Measurements from ENCODE around the gene ANOS1. TPM values are rescaled to one million over a fixed set of nuclear protein-coding genes. Genes with fewer than 3 reads are reported as not detected.
A peak's percentile ranks its signal among the peaks of the same experiment; 100 is the strongest.
"Not testable (repeated sequence)": the region's sequence is repeated elsewhere in the genome, so short reads cannot be mapped to it uniquely, and the experiment has no call there.

ANOS1 gene, protein sequence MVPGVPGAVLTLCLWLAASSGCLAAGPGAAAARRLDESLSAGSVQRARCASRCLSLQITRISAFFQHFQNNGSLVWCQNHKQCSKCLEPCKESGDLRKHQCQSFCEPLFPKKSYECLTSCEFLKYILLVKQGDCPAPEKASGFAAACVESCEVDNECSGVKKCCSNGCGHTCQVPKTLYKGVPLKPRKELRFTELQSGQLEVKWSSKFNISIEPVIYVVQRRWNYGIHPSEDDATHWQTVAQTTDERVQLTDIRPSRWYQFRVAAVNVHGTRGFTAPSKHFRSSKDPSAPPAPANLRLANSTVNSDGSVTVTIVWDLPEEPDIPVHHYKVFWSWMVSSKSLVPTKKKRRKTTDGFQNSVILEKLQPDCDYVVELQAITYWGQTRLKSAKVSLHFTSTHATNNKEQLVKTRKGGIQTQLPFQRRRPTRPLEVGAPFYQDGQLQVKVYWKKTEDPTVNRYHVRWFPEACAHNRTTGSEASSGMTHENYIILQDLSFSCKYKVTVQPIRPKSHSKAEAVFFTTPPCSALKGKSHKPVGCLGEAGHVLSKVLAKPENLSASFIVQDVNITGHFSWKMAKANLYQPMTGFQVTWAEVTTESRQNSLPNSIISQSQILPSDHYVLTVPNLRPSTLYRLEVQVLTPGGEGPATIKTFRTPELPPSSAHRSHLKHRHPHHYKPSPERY
- total RNA-seq (ENCODE audit: low replicate concordance), result 31.3 and 45.7 TPM in 2 replicates

DNA sequence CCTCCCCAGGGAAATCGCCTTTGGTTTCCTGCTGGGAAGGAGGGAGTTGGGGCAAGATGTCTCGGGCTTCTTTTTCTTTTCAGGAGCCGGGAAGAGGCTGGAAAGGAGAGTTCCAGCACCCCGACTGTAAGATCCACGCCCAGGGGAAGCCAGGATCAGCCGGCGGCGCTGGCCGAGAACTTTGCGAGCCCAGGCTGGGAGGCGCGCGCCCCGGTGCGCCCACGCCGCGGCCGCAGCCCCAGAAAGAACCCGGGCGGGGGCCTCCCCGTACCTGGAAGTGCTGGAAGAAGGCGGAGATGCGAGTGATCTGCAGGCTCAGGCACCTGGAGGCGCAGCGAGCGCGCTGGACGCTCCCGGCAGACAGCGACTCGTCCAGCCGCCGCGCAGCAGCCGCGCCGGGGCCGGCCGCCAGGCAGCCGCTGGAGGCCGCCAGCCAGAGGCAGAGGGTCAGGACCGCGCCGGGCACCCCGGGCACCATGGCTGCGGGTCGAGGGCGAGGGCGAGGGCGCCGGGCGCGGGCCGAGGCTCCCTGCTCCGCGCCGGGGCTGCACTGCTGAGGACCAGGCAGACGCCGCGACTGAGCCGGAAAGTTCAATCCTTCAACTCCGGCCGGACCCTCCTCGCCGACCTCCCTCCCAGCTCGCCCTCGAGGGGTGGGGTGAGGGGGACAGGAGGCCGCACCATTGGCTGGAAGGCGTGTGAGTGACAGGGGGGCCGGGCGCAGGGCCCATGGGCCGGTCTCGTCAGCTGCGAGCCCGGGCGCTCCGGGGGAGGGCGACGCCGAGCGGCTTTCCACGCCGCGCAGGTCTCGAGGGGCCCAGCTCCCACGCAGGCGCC, at the start of gene ANOS1:
Gene ANOS1, minus strand, starts transcription at position 579 of the 837 bp plus-strand sequence. Its CDS starts 101 bp downstream, at position 478.
- Histone ChIP-seq H3K4me2 (peak within 1 kb of the TSS; percentile 71), H3F3A (ENCODE audit: low read depth) (no peaks in the 10 kb centered on the region), H3K4me1 (no peaks in the 10 kb centered on the region), H3K27me3 (peaks cover 11% of the 10 kb centered on the region), H3K9me3 (ENCODE audit: low read depth) (no peaks in the 10 kb centered on the region), H4K20me1 (ENCODE audit: low read depth) (peaks cover 24% of the 10 kb centered on the region), H3K36me3 (no peaks in the 10 kb centered on the region), H2AFZ (replicated peaks) (peak within 1 kb of the TSS; percentile 34), H3K4me3 (peak within 1 kb of the TSS; percentile 84), H3K27ac (no peak within 1 kb of the TSS), H3K9ac (no peak within 1 kb of the TSS), H3K79me2 (ENCODE audit: low read depth) (peaks cover 52% of the 10 kb centered on the region)
- Mint-ChIP-seq H3K4me1 (peaks cover 17% of the 10 kb centered on the region), H3K4me3 (peak within 1 kb of the TSS; percentile 92), H3K27me3 (ENCODE audit: insufficient read depth, low read depth) (peaks cover 21% of the 10 kb centered on the region), H3K9me3 (no peaks in the 10 kb centered on the region), H3K36me3 (peaks cover 2% of the 10 kb centered on the region), H3K27ac (no peak within 1 kb of the TSS)
- TF ChIP-seq, protein P1, sequence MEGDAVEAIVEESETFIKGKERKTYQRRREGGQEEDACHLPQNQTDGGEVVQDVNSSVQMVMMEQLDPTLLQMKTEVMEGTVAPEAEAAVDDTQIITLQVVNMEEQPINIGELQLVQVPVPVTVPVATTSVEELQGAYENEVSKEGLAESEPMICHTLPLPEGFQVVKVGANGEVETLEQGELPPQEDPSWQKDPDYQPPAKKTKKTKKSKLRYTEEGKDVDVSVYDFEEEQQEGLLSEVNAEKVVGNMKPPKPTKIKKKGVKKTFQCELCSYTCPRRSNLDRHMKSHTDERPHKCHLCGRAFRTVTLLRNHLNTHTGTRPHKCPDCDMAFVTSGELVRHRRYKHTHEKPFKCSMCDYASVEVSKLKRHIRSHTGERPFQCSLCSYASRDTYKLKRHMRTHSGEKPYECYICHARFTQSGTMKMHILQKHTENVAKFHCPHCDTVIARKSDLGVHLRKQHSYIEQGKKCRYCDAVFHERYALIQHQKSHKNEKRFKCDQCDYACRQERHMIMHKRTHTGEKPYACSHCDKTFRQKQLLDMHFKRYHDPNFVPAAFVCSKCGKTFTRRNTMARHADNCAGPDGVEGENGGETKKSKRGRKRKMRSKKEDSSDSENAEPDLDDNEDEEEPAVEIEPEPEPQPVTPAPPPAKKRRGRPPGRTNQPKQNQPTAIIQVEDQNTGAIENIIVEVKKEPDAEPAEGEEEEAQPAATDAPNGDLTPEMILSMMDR (IDR thresholded peaks at IDR 0.05), result no peak
- no peak for TF ChIP-seq EZH2phosphoT487 (IDR thresholded peaks at IDR 0.05)
- peak; percentile 88 for DNase-seq (ENCODE audit: low spot score)

DNA sequence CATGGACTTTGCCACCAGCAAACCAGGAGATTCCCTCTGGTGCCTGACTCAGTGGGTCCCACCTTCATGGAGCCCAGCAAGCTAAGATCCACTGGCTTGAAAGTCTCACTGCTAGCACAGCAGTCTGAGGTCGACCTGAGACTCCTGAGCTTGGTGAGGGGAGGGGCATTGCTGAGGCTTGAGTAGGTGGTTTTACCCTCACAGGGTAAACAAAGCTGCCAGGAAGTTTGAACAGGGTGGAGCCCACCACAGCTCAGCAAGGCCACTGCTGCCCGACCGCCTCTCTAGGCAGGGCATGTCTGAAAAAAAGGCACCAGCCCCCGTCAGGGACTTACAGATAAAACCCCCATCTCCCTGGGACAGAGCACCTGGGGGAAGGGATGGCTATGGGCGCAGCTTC, 41.2 kb upstream of the ANOS1 start:
- Mint-ChIP-seq H3K27me3 (ENCODE audit: insufficient read depth, low read depth) (no peaks in the 10 kb centered on the region), H3K4me1 (no peaks in the 10 kb centered on the region), H3K4me3 (no peak overlapping the region), H3K36me3 (no peaks in the 10 kb centered on the region), H3K27ac (no peak overlapping the region), H3K9me3 (no peaks in the 10 kb centered on the region)
- no peak for DNase-seq (ENCODE audit: low spot score)
- no peak overlapping the region for H3K27ac ChIP-seq
- TF ChIP-seq EZH2phosphoT487 (IDR thresholded peaks at IDR 0.05) (no peak), EZH2 (IDR thresholded peaks at IDR 0.05) (no peak)
- TF ChIP-seq, protein P1 (IDR thresholded peaks at IDR 0.05), result no peak
- no peaks in the 10 kb centered on the region for H3K36me3 ChIP-seq
- H3F3A ChIP-seq (ENCODE audit: low read depth), result no peaks in the 10 kb centered on the region
- H3K9ac ChIP-seq, result no peak overlapping the region
- no peaks in the 10 kb centered on the region for H3K4me1 ChIP-seq
- H3K79me2 ChIP-seq (ENCODE audit: low read depth), result no peaks in the 10 kb centered on the region
- H3K4me3 ChIP-seq, result no peak overlapping the region
- H4K20me1 ChIP-seq (ENCODE audit: low read depth), result no peaks in the 10 kb centered on the region
- H3K9me3 ChIP-seq (ENCODE audit: low read depth), result peaks cover 5% of the 10 kb centered on the region
- no peaks in the 10 kb centered on the region for H3K27me3 ChIP-seq
- H3K4me2 ChIP-seq, result no peak overlapping the region
- H2AFZ ChIP-seq (replicated peaks), result no peak overlapping the region

DNA sequence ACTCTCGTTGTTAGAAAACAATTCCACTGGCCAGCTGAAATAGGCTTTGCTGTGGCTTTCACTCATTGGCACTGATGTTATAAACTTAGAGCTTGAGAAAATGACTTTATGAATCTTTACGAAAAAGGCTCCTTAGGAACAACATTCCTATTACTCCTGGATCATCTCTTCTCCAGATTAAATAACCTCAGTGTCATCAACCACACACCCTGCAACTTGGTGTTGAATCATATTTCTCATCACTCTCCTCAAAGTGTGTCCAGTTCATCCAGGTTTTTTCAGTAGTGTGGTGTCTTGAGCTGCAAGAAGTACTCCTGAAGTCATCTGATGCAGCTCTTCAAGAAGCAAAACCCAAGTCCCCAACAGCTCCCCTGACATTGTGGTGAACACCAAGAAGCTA, 28.1 kb upstream of the ANOS1 start:
- DNase-seq (ENCODE audit: low spot score), result no peak

DNA sequence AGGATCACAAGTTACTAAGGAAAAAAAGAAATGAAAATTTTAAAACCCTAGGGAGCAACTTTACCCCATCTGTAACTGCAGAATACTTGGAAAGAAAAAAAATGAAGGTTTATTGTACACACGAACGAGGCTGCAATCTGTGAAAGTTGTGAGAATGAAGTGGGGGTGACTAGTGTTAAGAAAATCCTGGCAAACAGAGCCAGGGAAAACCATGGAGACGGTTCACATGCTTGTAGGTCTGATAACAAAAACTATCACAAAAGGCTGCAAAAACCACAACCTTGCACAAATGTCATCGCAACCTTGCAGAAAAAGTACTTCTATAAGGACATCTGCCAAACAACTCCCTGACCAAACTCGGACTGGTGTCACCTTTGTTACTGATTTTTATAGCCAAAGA, 26.8 kb upstream of the ANOS1 start:
- H3K4me2 ChIP-seq, result not testable (repeated sequence)

More for the DNA sequence above, 28.1 kb upstream of the ANOS1 start:
- Mint-ChIP-seq H3K36me3 (no peaks in the 10 kb centered on the region), H3K4me1 (no peaks in the 10 kb centered on the region), H3K27me3 (ENCODE audit: insufficient read depth, low read depth) (peaks cover 7% of the 10 kb centered on the region), H3K9me3 (no peaks in the 10 kb centered on the region), H3K4me3 (no peak overlapping the region), H3K27ac (no peak overlapping the region)
- Histone ChIP-seq H3K4me3 (no peak overlapping the region), H3K36me3 (no peaks in the 10 kb centered on the region), H3K4me1 (no peaks in the 10 kb centered on the region), H3K27ac (no peak overlapping the region), H3F3A (ENCODE audit: low read depth) (no peaks in the 10 kb centered on the region), H3K9ac (no peak overlapping the region), H3K27me3 (no peaks in the 10 kb centered on the region), H3K4me2 (no peak overlapping the region), H4K20me1 (ENCODE audit: low read depth) (no peaks in the 10 kb centered on the region), H3K79me2 (ENCODE audit: low read depth) (no peaks in the 10 kb centered on the region), H2AFZ (replicated peaks) (no peak overlapping the region), H3K9me3 (ENCODE audit: low read depth) (no peaks in the 10 kb centered on the region)
- TF ChIP-seq EZH2 (IDR thresholded peaks at IDR 0.05) (no peak), EZH2phosphoT487 (IDR thresholded peaks at IDR 0.05) (no peak)
- TF ChIP-seq, protein P1 (IDR thresholded peaks at IDR 0.05), result no peak

More for the DNA sequence above, 26.8 kb upstream of the ANOS1 start:
- not testable (repeated sequence) for DNase-seq (ENCODE audit: low spot score); H4K20me1 ChIP-seq (ENCODE audit: low read depth); H3K4me1 ChIP-seq; H3K9me3 Mint-ChIP-seq; H3K27me3 ChIP-seq; H3K27ac Mint-ChIP-seq; H3K27ac ChIP-seq; H2AFZ ChIP-seq (replicated peaks); H3K4me1 Mint-ChIP-seq; H3K36me3 Mint-ChIP-seq; H3K36me3 ChIP-seq; H3K79me2 ChIP-seq (ENCODE audit: low read depth); H3K9me3 ChIP-seq (ENCODE audit: low read depth); H3K27me3 Mint-ChIP-seq (ENCODE audit: insufficient read depth, low read depth); H3F3A ChIP-seq (ENCODE audit: low read depth); H3K4me3 Mint-ChIP-seq; H3K9ac ChIP-seq; H3K4me3 ChIP-seq

Data from neural progenitor cell (in vitro differentiated cells).